ENCODE measurements around the gene ATP6V0C. TPM values are rescaled to one million over a fixed set of nuclear protein-coding genes. Genes with fewer than 3 reads are reported as not detected.
"Not testable (repeated sequence)": the region's sequence is repeated elsewhere in the genome, so short reads cannot be mapped to it uniquely, and the experiment has no call there.

ATP6V0C gene
- total and polyA plus RNA-seq, 5 donors from 2014 or later, result 62.1 to 188 (median 73.9) TPM

GRCh38 chr16:2554709-2555425 is 41.1 kb downstream of the ATP6V0C start:
- not testable (repeated sequence) for H3K36me3 ChIP-seq (ENCODE audit: control insufficient read depth, insufficient read depth, low read length); H3K27me3 Mint-ChIP-seq; H3K4me3 ChIP-seq (ENCODE audit: low read depth, low read length); DNase-seq; H3K36me3 Mint-ChIP-seq; H3K4me3 Mint-ChIP-seq; H3K27me3 ChIP-seq (ENCODE audit: control insufficient read depth, insufficient read depth, low read length); H3K4me1 Mint-ChIP-seq; H3K27ac ChIP-seq (ENCODE audit: insufficient read depth, low read length, poor library complexity, severe bottlenecking); H3K27ac Mint-ChIP-seq; H3K9me3 Mint-ChIP-seq; H3K9me3 ChIP-seq (ENCODE audit: control insufficient read depth in 2 of 2, low read length in 2 of 2); H3K4me1 ChIP-seq (ENCODE audit: control insufficient read depth, insufficient read depth, low read length, poor library complexity, severe bottlenecking)
- peak in 1 of 2 donors; percentile 29 for ATAC-seq (ENCODE audit: low read depth in 2 of 2)

- not testable (repeated sequence) for H3K9me3 ChIP-seq (ENCODE audit: control insufficient read depth in 2 of 2, low read length in 2 of 2); DNase-seq; H3K27me3 ChIP-seq (ENCODE audit: control insufficient read depth, insufficient read depth, low read length); H3K36me3 Mint-ChIP-seq; H3K27ac Mint-ChIP-seq; ATAC-seq (ENCODE audit: low read depth in 2 of 2); H3K4me3 Mint-ChIP-seq; H3K27ac ChIP-seq (ENCODE audit: insufficient read depth, low read length, poor library complexity, severe bottlenecking); H3K9me3 Mint-ChIP-seq; H3K4me3 ChIP-seq (ENCODE audit: low read depth, low read length); H3K4me1 Mint-ChIP-seq; H3K4me1 ChIP-seq (ENCODE audit: control insufficient read depth, insufficient read depth, low read length, poor library complexity, severe bottlenecking); H3K27me3 Mint-ChIP-seq; H3K36me3 ChIP-seq (ENCODE audit: control insufficient read depth, insufficient read depth, low read length)
These were observed 43.4 kb downstream of the ATP6V0C start for GRCh38 chr16:2557150-2557549.

- not testable (repeated sequence) for DNase-seq; H3K27ac ChIP-seq (ENCODE audit: insufficient read depth, low read length, poor library complexity, severe bottlenecking); H3K27me3 Mint-ChIP-seq; H3K36me3 ChIP-seq (ENCODE audit: control insufficient read depth, insufficient read depth, low read length); H3K27me3 ChIP-seq (ENCODE audit: control insufficient read depth, insufficient read depth, low read length); H3K4me3 ChIP-seq (ENCODE audit: low read depth, low read length); H3K4me1 Mint-ChIP-seq; H3K4me1 ChIP-seq (ENCODE audit: control insufficient read depth, insufficient read depth, low read length, poor library complexity, severe bottlenecking); H3K9me3 ChIP-seq (ENCODE audit: control insufficient read depth in 2 of 2, low read length in 2 of 2); H3K9me3 Mint-ChIP-seq; H3K36me3 Mint-ChIP-seq; H3K4me3 Mint-ChIP-seq; H3K27ac Mint-ChIP-seq
- peak; percentile 6 to 30 for ATAC-seq (ENCODE audit: low read depth in 2 of 2)
These were observed 46.5 kb downstream of the ATP6V0C start for GRCh38 chr16:2560131-2560797.

DNA sequence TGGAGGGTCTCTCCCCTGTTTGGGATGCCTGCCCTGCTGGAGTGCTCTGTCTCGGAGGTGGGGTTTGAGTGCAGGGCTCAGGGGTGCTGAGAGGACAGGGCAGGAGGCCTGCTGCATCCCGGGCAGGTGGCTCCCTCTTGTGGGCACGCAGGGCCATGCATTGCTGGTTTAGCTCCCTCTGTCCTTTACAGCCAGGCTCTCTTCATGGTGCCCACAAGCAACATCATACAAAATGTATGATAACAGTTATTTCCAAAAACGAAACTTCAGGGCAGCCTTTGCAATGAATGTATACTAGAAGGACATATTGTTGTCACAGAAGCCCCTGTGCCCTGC is 47.0 kb downstream of the ATP6V0C start:
- not testable (repeated sequence) for H3K27ac ChIP-seq (ENCODE audit: insufficient read depth, low read length, poor library complexity, severe bottlenecking); H3K9me3 ChIP-seq (ENCODE audit: control insufficient read depth in 2 of 2, low read length in 2 of 2); H3K4me3 Mint-ChIP-seq; H3K4me1 ChIP-seq (ENCODE audit: control insufficient read depth, insufficient read depth, low read length, poor library complexity, severe bottlenecking); H3K27ac Mint-ChIP-seq; H3K36me3 Mint-ChIP-seq; H3K27me3 ChIP-seq (ENCODE audit: control insufficient read depth, insufficient read depth, low read length); H3K4me3 ChIP-seq (ENCODE audit: low read depth, low read length); H3K36me3 ChIP-seq (ENCODE audit: control insufficient read depth, insufficient read depth, low read length); H3K9me3 Mint-ChIP-seq; H3K4me1 Mint-ChIP-seq; H3K27me3 Mint-ChIP-seq
- ATAC-seq (ENCODE audit: low read depth in 2 of 2) (peak; percentile 87 to 88), DNase-seq (peak in 2 of 3 donors; percentile 39 to 65)

DNA sequence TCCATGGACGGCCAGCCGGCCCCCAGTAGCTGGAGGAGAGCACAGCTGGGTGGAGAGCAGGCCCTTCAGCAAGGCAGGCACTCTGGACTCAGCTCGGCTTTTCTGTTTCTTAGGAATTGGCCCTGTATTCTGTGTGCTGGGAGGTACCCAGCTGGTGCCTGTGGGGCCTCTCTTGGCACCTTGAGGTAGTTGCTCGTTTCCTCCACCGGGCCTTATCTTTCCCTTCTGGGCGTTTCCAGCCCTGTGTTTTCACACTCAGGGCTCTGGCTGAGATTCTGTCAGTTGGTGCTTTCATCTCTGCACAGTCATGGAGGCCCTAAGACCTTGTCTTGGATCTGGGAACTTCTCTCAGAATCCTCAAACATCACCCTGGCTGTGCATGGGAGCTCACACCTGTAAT is 53.8 kb downstream of the ATP6V0C start:
- H3K4me1 Mint-ChIP-seq; H3K27me3 Mint-ChIP-seq; H3K9me3 ChIP-seq (ENCODE audit: control insufficient read depth in 2 of 2, low read length in 2 of 2); H3K9me3 Mint-ChIP-seq; ATAC-seq (ENCODE audit: low read depth in 2 of 2); H3K27me3 ChIP-seq (ENCODE audit: control insufficient read depth, insufficient read depth, low read length); H3K36me3 Mint-ChIP-seq; H3K27ac Mint-ChIP-seq; H3K4me3 Mint-ChIP-seq; H3K27ac ChIP-seq (ENCODE audit: insufficient read depth, low read length, poor library complexity, severe bottlenecking); H3K36me3 ChIP-seq (ENCODE audit: control insufficient read depth, insufficient read depth, low read length); H3K4me1 ChIP-seq (ENCODE audit: control insufficient read depth, insufficient read depth, low read length, poor library complexity, severe bottlenecking); DNase-seq; H3K4me3 ChIP-seq (ENCODE audit: low read depth, low read length): not testable (repeated sequence)

DNA sequence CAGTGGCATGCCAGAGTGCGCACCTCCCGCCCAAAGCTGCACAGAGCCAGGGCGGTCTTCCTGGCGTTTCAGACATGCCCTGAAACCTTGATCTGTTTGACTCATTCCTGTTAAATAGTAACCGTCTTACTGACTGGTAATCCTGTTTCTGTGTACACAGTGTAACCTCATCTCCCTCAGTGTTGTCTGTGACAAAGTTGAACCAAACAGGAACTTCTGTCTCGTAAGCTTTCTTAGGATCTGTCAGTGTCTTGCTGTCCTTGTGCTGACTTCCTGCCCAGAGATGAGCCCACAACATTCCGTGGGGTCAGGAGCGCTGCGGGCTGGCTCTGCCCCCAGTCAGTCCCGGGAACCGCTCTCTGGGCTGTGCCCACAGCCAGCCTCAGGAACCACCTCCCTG is 54.8 kb downstream of the ATP6V0C start:
- not testable (repeated sequence) for H3K4me3 Mint-ChIP-seq; H3K27ac Mint-ChIP-seq; H3K27me3 ChIP-seq (ENCODE audit: control insufficient read depth, insufficient read depth, low read length); H3K9me3 ChIP-seq (ENCODE audit: control insufficient read depth in 2 of 2, low read length in 2 of 2); H3K27me3 Mint-ChIP-seq; H3K4me1 ChIP-seq (ENCODE audit: control insufficient read depth, insufficient read depth, low read length, poor library complexity, severe bottlenecking); H3K4me1 Mint-ChIP-seq; ATAC-seq (ENCODE audit: low read depth in 2 of 2); H3K36me3 Mint-ChIP-seq; H3K36me3 ChIP-seq (ENCODE audit: control insufficient read depth, insufficient read depth, low read length); H3K9me3 Mint-ChIP-seq; DNase-seq; H3K27ac ChIP-seq (ENCODE audit: insufficient read depth, low read length, poor library complexity, severe bottlenecking); H3K4me3 ChIP-seq (ENCODE audit: low read depth, low read length)

Other genes with a start within 250 kb of the ATP6V0C start
- gene RNPS1, start 245.8 kb upstream of the ATP6V0C start, total RNA-seq, result 189 TPM
- 100 to 1,000 TPM; 189 to 230 (median 218) TPM for gene RNPS1, start 245.8 kb upstream of the ATP6V0C start, polyA plus RNA-seq
- gene ABCA3, start 173.2 kb upstream of the ATP6V0C start, total RNA-seq, result 5.1 TPM
- gene ABCA3, start 173.2 kb upstream of the ATP6V0C start, polyA plus RNA-seq, result 1 to 10 TPM; 1.1 to 2.2 (median 2.0) TPM
- gene CCNF, start 84.5 kb upstream of the ATP6V0C start, total RNA-seq, result 6.8 TPM
- gene CCNF, start 84.5 kb upstream of the ATP6V0C start, polyA plus RNA-seq, result 1 to 10 TPM; 3.3 to 6.9 (median 5.8) TPM
- not detected for gene TEDC2, start 53.8 kb upstream of the ATP6V0C start, total RNA-seq
- gene TEDC2, start 53.8 kb upstream of the ATP6V0C start, polyA plus RNA-seq, result 1 to 10 TPM in 1 of 4 donors, under 1 TPM in 2, not detected in 1; 0.41 to 1.4 (median 0.67) TPM
- gene NTN3, start 42.7 kb upstream of the ATP6V0C start, total RNA-seq, result not detected
- gene NTN3, start 42.7 kb upstream of the ATP6V0C start, polyA plus RNA-seq, result not detected
- gene TBC1D24, start 38.8 kb upstream of the ATP6V0C start, total RNA-seq, result 5.8 TPM
- gene TBC1D24, start 38.8 kb upstream of the ATP6V0C start, polyA plus RNA-seq, result 1 to 10 TPM in 3 of 4 donors, under 1 TPM in 1; 0.84 to 1.6 (median 1.2) TPM
- 239 TPM for gene AMDHD2, start 6.4 kb downstream of the ATP6V0C start, total RNA-seq
- 10 to 100 TPM; 18.3 to 19.5 (median 18.7) TPM for gene AMDHD2, start 6.4 kb downstream of the ATP6V0C start, polyA plus RNA-seq
- gene CEMP1, start 17.5 kb downstream of the ATP6V0C start, total RNA-seq, result 0.27 TPM
- gene CEMP1, start 17.5 kb downstream of the ATP6V0C start, polyA plus RNA-seq, result 1 to 10 TPM; 3.0 to 3.8 (median 3.7) TPM
- gene PDPK1, start 24.1 kb downstream of the ATP6V0C start, total RNA-seq, result 57.4 TPM
- 10 to 100 TPM; 28.0 to 33.7 (median 30.2) TPM for gene PDPK1, start 24.1 kb downstream of the ATP6V0C start, polyA plus RNA-seq
- gene KCTD5, start 168.6 kb downstream of the ATP6V0C start, total RNA-seq, result 24.1 TPM
- gene KCTD5, start 168.6 kb downstream of the ATP6V0C start, polyA plus RNA-seq, result 10 to 100 TPM; 17.5 to 26.4 (median 21.9) TPM
- gene PRSS27, start 206.3 kb downstream of the ATP6V0C start, total RNA-seq, result 0.81 TPM
- under 1 TPM in 2 of 4 donors, not detected in 2; 0.13 to 0.14 TPM for gene PRSS27, start 206.3 kb downstream of the ATP6V0C start, polyA plus RNA-seq
- 1,344 TPM for gene SRRM2, start 238.7 kb downstream of the ATP6V0C start, total RNA-seq
- gene SRRM2, start 238.7 kb downstream of the ATP6V0C start, polyA plus RNA-seq, result 10 to 100 TPM; 29.8 to 40.2 (median 36.4) TPM

All from CD4-positive, CD25-positive, alpha-beta regulatory T cell (primary cell).